ENCODE data around the gene CHRNB4.

- no peak for TF ChIP-seq POLR2A (IDR thresholded peaks at IDR 0.05)
- TF ChIP-seq, protein P1, sequence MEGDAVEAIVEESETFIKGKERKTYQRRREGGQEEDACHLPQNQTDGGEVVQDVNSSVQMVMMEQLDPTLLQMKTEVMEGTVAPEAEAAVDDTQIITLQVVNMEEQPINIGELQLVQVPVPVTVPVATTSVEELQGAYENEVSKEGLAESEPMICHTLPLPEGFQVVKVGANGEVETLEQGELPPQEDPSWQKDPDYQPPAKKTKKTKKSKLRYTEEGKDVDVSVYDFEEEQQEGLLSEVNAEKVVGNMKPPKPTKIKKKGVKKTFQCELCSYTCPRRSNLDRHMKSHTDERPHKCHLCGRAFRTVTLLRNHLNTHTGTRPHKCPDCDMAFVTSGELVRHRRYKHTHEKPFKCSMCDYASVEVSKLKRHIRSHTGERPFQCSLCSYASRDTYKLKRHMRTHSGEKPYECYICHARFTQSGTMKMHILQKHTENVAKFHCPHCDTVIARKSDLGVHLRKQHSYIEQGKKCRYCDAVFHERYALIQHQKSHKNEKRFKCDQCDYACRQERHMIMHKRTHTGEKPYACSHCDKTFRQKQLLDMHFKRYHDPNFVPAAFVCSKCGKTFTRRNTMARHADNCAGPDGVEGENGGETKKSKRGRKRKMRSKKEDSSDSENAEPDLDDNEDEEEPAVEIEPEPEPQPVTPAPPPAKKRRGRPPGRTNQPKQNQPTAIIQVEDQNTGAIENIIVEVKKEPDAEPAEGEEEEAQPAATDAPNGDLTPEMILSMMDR (IDR thresholded peaks at IDR 0.05), result no peak
Observed at GRCh38 chr15:78684657-78685056, 43.6 kb upstream of the CHRNB4 start.

Measured in right lobe of liver (tissue), 4 donors.